DMS53 treated with DMSO at 0.1 percent for 48 hours (cell line): Measurements from ENCODE around the gene OR2W3.

Experiments used
- DNase-seq: peaks from one replicate; lab custom pipeline; 2025; ENCODE audit not compliant: unreplicated experiment; lab: John Stamatoyannopoulos, UW

OR2W3 gene

DNA sequence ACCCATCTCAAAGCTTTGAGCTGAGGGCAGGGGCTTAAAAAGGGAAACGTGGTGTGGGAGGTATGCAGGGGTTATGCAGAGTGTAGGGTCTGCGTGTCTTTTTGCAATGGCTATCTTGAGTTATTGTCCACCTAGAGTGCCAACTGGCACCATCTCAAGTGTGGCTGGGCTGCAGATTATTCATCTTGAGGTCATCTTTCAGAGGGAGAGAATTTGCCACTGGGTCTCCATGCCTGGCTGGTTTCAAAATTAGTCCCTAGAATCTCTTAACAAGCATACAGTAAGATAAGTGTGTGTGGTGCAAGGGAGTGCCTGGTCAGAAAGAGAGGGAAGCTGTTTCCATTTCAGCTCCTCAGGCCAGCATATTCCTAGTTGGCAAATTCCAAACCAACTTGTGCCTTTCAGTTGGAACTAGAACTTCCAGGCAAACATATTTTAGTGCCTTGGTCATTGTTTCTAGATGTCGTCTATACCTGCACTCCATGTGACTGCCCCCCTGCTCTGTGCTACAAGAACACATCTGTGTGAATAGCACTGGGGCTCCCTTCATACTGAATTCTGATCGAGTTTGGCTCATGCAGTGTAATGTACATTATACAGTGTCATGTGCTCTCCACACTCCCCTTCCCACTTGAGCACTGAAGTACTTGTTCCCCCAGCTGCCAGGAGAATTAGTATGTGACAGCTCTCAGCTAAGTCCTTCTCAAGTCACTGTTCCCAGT lies 19.7 kb downstream of the OR2W3 start:
- no peak for DNase-seq

DNA sequence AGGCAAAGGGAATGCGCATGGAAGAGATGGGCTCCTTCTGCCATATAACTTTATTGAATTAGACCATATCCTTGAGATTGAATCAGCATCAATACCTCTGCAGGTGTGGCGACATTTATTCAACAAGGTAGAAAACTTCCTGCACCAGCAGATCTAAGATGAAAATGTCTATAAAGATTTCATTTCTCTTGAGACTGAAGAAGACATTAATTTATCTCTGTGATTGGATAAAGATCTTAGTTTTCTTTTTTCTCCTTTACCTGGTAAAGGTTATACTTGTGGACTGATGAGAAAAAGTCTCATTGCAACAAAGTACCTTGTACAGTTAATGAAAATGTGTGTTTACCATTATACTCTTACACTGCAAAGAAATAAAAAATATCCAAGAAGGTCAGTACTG lies 24.6 kb downstream of the OR2W3 start, which contains the start of gene OR2T8:
TSS of gene OR2T8 (plus strand) at position 301 of the 400 bp plus-strand sequence. CDS start 766 bp downstream, outside the sequence.
- no peak for DNase-seq

DNA sequence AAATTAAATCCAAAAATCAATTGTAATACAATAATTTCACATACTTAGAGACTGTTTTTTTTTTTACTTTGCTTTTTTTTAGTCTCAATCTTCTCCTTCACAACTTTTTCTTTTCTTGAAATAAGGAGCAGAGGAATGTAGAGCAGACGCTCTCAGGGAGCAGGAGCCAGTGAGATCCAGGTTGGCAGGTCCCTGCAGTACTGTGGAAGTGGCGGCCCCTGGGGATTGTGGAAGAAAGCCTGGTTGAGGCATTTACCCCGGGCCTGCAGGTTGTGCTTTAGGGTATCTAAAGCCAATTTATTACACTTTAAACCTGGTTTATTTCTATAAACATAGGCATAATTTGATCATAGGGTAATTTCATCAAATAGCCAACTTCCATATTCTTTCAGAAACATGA lies 28.6 kb downstream of the OR2W3 start:
- no peak for DNase-seq

DNA sequence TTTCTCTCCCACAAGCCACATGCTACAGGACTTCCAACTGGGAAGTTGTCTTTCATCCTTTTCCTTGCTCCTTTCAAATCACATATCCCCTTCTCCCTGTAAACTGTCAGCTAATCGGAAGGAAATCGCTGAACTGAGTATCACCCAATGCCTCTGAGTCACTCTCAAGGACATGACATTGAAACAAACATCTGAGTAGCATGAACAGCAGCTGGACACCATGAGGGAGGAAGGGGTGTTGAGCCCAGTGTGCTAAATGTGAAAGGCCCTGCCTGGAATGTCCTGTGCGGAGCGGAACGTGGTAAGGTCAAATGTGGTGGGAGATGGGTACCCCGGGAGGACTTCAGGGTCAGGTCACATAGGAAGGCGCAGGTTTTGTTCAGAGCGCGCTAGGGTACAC lies 29.5 kb downstream of the OR2W3 start, which contains the start of gene OR2AJ1:
TSS of gene OR2AJ1 (plus strand) at position 22 of the 400 bp plus-strand sequence. CDS start 8,880 bp downstream, outside the sequence.
- no peak for DNase-seq

DNA sequence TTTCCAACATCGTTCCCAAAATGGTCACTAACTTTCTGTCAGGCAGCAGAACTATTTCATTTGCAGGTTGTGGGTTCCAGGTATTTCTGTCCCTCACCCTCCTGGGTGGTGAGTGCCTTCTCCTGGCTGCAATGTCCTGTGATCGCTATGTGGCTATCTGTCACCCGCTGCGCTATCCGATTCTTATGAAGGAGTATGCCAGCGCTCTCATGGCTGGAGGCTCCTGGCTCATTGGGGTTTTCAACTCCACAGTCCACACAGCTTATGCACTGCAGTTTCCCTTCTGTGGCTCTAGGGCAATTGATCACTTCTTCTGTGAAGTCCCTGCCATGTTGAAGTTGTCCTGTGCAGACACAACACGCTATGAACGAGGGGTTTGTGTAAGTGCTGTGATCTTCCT lies 38.6 kb downstream of the OR2W3 start:
- DNase-seq, result no peak

DNA sequence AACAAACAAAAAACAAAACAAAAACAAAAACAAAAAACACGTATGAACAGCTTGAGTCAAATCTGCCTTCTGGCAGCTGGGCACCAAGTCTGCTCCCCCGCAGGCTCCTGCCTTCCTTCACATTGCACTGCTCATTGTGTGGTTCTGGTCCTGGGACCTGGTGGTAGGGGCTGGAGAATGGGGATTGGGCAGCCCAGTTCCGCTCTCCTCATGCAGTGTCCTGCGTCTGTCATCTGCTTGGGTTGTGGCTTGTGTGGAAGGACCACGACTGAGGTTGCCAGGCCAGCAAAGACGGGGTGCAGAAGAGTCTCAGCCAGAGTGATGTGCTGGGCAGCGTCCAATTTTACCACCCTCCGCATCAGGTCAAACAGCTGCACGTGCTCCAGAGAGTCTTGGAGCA lies 40.4 kb downstream of the OR2W3 start:
- DNase-seq, result no peak

DNA sequence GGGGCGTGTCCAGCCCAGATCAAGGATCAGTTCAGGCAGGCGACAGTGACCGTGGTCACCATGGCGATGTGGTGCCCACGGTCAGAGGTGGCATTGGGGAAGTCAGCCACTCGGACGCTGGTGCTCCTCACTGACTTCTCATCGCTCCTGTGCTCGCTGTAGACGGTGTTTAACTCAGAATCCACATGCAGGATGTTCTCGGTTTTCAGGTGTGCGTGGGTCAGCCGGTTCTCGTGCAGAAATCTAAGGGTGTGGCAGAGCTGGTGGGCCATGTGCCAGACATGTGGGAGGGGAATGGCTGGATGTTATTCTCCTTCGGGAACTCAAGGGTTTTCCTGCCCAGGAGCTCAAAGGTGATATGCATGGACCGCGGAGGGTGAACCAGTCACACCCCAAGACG lies 41.0 kb downstream of the OR2W3 start:
- peak; percentile 17 for DNase-seq

DNA sequence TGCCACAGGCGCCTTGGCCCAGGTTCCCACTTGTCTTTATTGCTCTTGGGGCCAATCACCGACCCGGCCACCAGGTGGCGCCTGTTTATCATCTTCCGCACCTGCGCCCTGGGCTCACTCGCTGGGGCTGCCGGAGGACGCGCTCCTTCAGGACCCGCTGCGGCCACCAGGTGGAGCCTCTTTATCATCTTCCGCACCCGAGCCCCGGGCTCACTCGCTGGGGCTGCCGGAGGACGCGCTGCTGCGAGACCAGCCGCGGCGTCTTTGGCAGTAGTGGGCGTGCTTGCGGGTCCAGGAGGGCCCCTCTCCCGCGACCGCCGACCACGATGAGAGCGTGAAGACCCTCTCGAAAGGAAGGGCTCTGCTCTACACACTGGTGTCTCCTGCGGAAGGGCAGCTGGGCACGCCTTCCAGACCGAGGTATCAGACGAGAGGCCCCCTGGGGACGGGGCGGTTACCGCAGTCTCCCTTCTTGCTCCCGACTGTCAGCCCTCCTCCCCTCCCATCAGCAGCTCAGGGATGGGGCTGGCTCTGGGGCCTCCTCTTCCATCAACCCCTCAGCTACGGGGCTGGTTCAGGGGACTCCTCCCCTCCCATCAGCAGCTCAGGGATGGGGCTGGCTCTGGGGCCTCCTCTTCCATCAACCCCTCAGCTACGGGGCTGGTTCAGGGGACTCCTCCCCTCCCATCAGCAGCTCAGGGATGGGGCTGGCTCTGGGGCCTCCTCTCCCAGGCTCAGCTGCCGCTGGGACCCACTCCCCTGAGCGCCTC lies 41.8 kb downstream of the OR2W3 start:
- DNase-seq, result peak; percentile 92

DNA sequence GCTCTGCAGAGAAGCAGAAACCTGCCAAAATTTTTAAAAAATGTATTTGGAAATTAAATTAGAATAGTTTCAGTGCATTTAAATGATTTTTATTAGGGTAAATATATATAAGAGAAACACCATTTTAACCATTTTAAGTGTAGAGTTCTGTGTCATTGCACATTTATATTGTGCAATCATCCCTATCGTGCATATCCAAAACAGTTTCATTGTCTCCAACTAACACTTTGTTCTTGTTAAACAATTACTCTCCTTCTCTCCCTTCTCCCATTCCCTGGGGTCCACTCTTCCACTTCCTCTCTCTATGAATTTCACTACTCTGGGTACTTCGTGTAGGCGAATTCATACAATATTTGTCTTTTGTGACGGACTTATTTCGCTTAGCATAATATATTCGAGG lies 47.2 kb downstream of the OR2W3 start:
- no peak for DNase-seq
